ENCODE data around the gene WDTC1. TPM values are rescaled to one million over a fixed set of nuclear protein-coding genes. Genes with fewer than 3 reads are reported as not detected.

Gene WDTC1
- total and polyA plus RNA-seq, 9 of the 15 experiments (the other 6 are each of a cell fraction or from before 2014, with no cell fraction given): 0.18 to 32.3 (median 8.8) TPM

- TF ChIP-seq GABPA (tag; conservative IDR thresholded peaks at IDR 0.05; ENCODE audit: low read depth): peak; percentile 45; the same call in 1 of the 2 replicates
- TF ChIP-seq ZFX (CRISPR knock-in tag; IDR thresholded peaks at IDR 0.05): peak; percentile 90
- TF ChIP-seq PHF21A (IDR thresholded peaks at IDR 0.05; ENCODE audit: borderline replicate concordance, low read depth): no peak
- TF ChIP-seq ZFP36 (IDR thresholded peaks at IDR 0.05; ENCODE audit: low read depth, low read length, partially characterized antibody): no peak
- TF ChIP-seq, protein P1, sequence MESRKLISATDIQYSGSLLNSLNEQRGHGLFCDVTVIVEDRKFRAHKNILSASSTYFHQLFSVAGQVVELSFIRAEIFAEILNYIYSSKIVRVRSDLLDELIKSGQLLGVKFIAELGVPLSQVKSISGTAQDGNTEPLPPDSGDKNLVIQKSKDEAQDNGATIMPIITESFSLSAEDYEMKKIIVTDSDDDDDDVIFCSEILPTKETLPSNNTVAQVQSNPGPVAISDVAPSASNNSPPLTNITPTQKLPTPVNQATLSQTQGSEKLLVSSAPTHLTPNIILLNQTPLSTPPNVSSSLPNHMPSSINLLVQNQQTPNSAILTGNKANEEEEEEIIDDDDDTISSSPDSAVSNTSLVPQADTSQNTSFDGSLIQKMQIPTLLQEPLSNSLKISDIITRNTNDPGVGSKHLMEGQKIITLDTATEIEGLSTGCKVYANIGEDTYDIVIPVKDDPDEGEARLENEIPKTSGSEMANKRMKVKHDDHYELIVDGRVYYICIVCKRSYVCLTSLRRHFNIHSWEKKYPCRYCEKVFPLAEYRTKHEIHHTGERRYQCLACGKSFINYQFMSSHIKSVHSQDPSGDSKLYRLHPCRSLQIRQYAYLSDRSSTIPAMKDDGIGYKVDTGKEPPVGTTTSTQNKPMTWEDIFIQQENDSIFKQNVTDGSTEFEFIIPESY (CRISPR knock-in tag; IDR thresholded peaks at IDR 0.05): peak; percentile 81
- TF ChIP-seq, protein P2, sequence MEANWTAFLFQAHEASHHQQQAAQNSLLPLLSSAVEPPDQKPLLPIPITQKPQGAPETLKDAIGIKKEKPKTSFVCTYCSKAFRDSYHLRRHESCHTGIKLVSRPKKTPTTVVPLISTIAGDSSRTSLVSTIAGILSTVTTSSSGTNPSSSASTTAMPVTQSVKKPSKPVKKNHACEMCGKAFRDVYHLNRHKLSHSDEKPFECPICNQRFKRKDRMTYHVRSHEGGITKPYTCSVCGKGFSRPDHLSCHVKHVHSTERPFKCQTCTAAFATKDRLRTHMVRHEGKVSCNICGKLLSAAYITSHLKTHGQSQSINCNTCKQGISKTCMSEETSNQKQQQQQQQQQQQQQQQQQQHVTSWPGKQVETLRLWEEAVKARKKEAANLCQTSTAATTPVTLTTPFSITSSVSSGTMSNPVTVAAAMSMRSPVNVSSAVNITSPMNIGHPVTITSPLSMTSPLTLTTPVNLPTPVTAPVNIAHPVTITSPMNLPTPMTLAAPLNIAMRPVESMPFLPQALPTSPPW (CRISPR knock-in tag; IDR thresholded peaks at IDR 0.05): peak; percentile 39
- no peak for TF ChIP-seq SMAD2 (IDR thresholded peaks at IDR 0.05; ENCODE audit: low read depth, low read length)
- TF ChIP-seq E2F6 (IDR thresholded peaks at IDR 0.05; ENCODE audit: borderline replicate concordance in 1 of 2, extremely low read depth in 1 of 2, insufficient read depth in 1 of 2, insufficient read length in 1 of 2, low read depth in 1 of 2, low read length in 1 of 2, poor library complexity in 1 of 2, severe bottlenecking in 1 of 2): peak; percentile 60 to 84
- TF ChIP-seq E2F3 (CRISPR knock-in tag; IDR thresholded peaks at IDR 0.05): 0 out of 2 replicates have a peak, but pooled peaks have one; percentile 0
- peak; percentile 85; the same call in 1 of the 2 replicates for TF ChIP-seq GATAD2A (IDR thresholded peaks at IDR 0.05)
- TF ChIP-seq ATF6 (CRISPR knock-in tag; IDR thresholded peaks at IDR 0.05): peak; percentile 86; the same call in 1 of the 2 replicates
These were observed 108.6 kb downstream of the WDTC1 start (continued) for GRCh38 chr1:27342778-27343638.

Measured in K562 (cell line).